Measurements from ENCODE around the gene TOGARAM1. TPM values are rescaled to one million over a fixed set of nuclear protein-coding genes. Genes with fewer than 3 reads are reported as not detected.
"Not testable (repeated sequence)": the region's sequence is repeated elsewhere in the genome, so short reads cannot be mapped to it uniquely, and the experiment has no call there.

The TOGARAM1 gene
- total and polyA plus RNA-seq, 9 of the 15 experiments (the other 6 are each of a cell fraction or from before 2014, with no cell fraction given) = 1.3 to 6.4 (median 3.7) TPM

DNA sequence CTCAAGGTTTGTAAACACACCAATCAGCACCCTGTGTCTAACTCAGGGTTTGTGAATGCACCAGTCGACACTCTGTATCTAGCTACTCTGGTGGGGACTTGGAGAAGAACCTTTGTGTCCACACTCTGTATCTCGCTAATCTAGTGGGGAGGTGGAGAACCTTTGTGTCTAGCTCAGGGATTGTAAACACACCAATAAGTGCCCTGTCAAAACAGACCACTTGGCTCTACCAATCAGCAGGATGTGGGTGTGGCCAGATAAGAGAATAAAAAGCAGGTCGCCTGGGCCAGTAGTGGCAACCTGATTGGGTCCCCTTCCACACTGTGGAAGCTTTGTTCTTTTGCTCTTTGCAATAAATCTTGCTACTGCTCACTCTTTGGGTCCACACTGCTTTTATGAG, 119.1 kb downstream of the TOGARAM1 start:
- H3K9ac ChIP-seq (ENCODE audit: insufficient read depth in 1 of 2, low read depth in 2 of 2, low read length in 2 of 2); FAIRE-seq; POLR2A ChIA-PET; H3K36me3 ChIP-seq (ENCODE audit: control insufficient read depth, insufficient read depth, low read length); BruUV-seq (replicated peaks); intact Hi-C loops (cut with micrococcal nuclease); H3K4me2 ChIP-seq (ENCODE audit: insufficient read depth, low read length); H3K27me3 ChIP-seq (ENCODE audit: control insufficient read depth in 2 of 2, insufficient read depth in 2 of 2, low read length in 2 of 2); DNase-seq (ENCODE audit: extremely low read depth in 1 of 4, low spot score in 3 of 4); H4K20me1 ChIP-seq (replicated peaks; ENCODE audit: control insufficient read depth, insufficient read depth, low read length); in situ Hi-C loops (cut with MboI); H2AFZ ChIP-seq (ENCODE audit: low read depth, low read length); H3K4me1 ChIP-seq (replicated peaks in 1 of 2; ENCODE audit: control insufficient read depth in 2 of 2, insufficient read depth in 2 of 2, low read length in 2 of 2); H3K4me3 ChIP-seq; ATAC-seq; H3K9me1 ChIP-seq (ENCODE audit: control insufficient read depth, insufficient read depth, low read length); CTCF ChIA-PET (ENCODE audit: low intra/inter-chr PET ratio); H3K27ac ChIP-seq (ENCODE audit: extremely low read depth, low read depth, low read length); H3K9me3 ChIP-seq (replicated peaks; ENCODE audit: control insufficient read depth, insufficient read depth, low read depth, low read length): not testable (repeated sequence)
- H3K79me2 ChIP-seq (ENCODE audit: control insufficient read depth, insufficient read depth, low read length) = peaks cover 22% of the 10 kb centered on the region
- WGBS (ENCODE audit: insufficient coverage, low coverage, missing lambda C conversion rate) = 81% methylated on average over 3 of the region's 3 CpGs
- TF ChIP-seq NFYB (IDR thresholded peaks at IDR 0.05; ENCODE audit: extremely low read depth, insufficient read length) = peak; percentile 40

DNA sequence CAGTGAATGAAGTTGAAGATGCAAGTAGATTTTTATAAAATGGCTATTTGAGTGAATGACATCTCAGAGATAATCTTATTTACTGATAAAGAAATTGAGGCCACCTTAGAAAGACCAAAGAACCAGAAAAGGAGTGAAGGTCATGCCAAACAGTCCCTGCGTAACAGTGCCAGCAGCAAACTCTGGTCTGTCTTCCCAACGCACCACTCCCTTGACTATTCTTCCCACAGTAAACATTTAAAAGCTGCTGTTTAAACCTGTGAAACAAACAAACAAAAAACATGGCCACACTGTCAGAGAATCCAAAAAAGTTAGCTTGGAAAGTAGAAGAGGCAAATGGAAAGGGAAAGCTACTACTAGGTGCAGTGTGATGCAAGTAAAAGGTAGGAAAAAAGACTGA, 120.4 kb downstream of the TOGARAM1 start:
- no peak overlapping the region for H3K4me3 ChIP-seq
- H2AFZ ChIP-seq (ENCODE audit: low read depth, low read length) = peak overlapping the region; percentile 99
- no peaks in the 10 kb centered on the region for H3K27me3 ChIP-seq (ENCODE audit: control insufficient read depth in 2 of 2, insufficient read depth in 2 of 2, low read length in 2 of 2)
- no peaks in the 10 kb centered on the region for H3K36me3 ChIP-seq (ENCODE audit: control insufficient read depth, insufficient read depth, low read length)
- ChIA-PET CTCF (ENCODE audit: low intra/inter-chr PET ratio) (no interaction called here), POLR2A (no interaction called here)
- H3K4me2 ChIP-seq (ENCODE audit: insufficient read depth, low read length) = no peak overlapping the region
- intact Hi-C loops (cut with micrococcal nuclease) (no loop called here), in situ Hi-C loops (cut with MboI) (no loop called here)
- 100% methylated on average over 2 of the region's 2 CpGs for WGBS (ENCODE audit: insufficient coverage, low coverage, missing lambda C conversion rate)
- no peaks in the 10 kb centered on the region for H3K9me3 ChIP-seq (replicated peaks; ENCODE audit: control insufficient read depth, insufficient read depth, low read depth, low read length)
- no peaks in the 10 kb centered on the region for H3K9me1 ChIP-seq (ENCODE audit: control insufficient read depth, insufficient read depth, low read length)
- H4K20me1 ChIP-seq (replicated peaks; ENCODE audit: control insufficient read depth, insufficient read depth, low read length) = no peaks in the 10 kb centered on the region
- no peak overlapping the region for H3K9ac ChIP-seq (ENCODE audit: insufficient read depth in 1 of 2, low read depth in 2 of 2, low read length in 2 of 2)
- BruUV-seq (replicated peaks) = no TSS peak
- no peak for DNase-seq (ENCODE audit: extremely low read depth in 1 of 4, low spot score in 3 of 4)
- H3K79me2 ChIP-seq (ENCODE audit: control insufficient read depth, insufficient read depth, low read length) = peaks cover 36% of the 10 kb centered on the region
- no peak for FAIRE-seq
- no peak overlapping the region for H3K27ac ChIP-seq (ENCODE audit: extremely low read depth, low read depth, low read length)
- no peak for ATAC-seq
- H3K4me1 ChIP-seq (replicated peaks in 1 of 2; ENCODE audit: control insufficient read depth in 2 of 2, insufficient read depth in 2 of 2, low read length in 2 of 2) = no peaks in the 10 kb centered on the region; a peak in 1 of 5 replicates
- no peak for TF ChIP-seq MXI1 (IDR thresholded peaks at IDR 0.05; ENCODE audit: low read depth, low read length)
- no peak for TF ChIP-seq ZNF780A (CRISPR knock-in tag; IDR thresholded peaks at IDR 0.05)
- TF ChIP-seq GTF2A2 (tag; IDR thresholded peaks at IDR 0.05) = no peak
- no peak for TF ChIP-seq XRCC5 (IDR thresholded peaks at IDR 0.05; ENCODE audit: low read depth, low read length)
- TF ChIP-seq MNT (conservative IDR thresholded peaks at IDR 0.05) = no peak
- TF ChIP-seq HIVEP1 (CRISPR knock-in tag; IDR thresholded peaks at IDR 0.05) = no peak
- no peak for TF ChIP-seq SREBF1 (IDR thresholded peaks at IDR 0.05; ENCODE audit: borderline replicate concordance, low read depth, low read length)
